GM19324 (cell line): ENCODE data around the gene TLL2.

Experiments
- ATAC-seq: cut with Tn5 transposase; IDR thresholded peaks from one replicate; pipeline ENCODE4 v1.9.1; 2021; ENCODE audit warnings: mild to moderate bottlenecking, moderate library complexity; ENCODE audit not compliant: unreplicated experiment, low FRiP score

Gene TLL2

DNA sequence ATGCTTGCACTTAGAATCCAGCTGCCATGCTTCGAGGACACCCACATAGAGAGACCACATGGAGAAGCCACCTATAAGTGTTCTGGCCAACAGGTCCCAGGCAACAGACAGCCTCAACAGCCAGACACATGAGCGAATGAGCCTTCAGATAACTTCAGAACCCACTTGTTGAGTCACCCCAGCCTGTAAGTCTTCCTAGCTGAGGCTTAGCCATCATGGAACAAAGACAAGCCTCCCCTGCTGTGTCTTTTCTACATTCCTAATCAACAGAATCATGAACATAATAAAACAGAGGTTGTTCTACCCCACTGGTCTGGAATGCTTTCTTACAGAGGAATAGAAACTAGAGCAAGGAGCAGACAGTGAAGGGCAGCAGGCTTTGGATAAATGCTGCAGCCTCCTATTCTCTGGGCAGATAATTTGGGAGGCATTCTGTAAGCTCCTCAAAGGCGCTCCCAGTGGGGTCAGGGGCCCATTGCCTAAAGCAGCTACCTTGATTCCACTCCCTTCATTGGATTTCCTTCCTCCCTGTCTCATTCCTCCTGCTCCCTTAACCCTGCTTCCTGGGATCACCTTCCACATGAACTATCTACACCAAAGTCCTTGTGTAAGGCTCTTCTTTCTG lies 4.6 kb downstream of the TLL2 start:
- ATAC-seq: no peak

DNA sequence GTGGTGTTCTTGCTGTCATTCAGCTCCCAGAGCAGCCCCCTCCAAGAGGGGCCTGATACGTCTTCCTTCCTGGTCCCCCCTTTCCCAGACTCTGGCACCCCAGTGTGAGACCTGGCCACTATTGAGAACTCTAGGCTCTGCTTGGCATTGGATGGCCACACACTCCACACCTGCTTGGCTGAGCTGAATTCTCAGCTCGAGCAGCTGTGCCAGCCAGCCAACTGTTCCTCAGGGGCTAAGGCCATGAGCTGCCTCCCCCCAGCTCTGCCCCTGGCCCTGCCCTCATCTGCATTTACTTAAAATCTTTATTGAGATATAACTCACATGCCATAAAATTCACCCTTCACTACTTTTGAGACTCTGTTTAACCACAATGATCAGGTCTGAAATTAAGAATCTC lies 6.7 kb downstream of the TLL2 start:
- ATAC-seq: no peak

DNA sequence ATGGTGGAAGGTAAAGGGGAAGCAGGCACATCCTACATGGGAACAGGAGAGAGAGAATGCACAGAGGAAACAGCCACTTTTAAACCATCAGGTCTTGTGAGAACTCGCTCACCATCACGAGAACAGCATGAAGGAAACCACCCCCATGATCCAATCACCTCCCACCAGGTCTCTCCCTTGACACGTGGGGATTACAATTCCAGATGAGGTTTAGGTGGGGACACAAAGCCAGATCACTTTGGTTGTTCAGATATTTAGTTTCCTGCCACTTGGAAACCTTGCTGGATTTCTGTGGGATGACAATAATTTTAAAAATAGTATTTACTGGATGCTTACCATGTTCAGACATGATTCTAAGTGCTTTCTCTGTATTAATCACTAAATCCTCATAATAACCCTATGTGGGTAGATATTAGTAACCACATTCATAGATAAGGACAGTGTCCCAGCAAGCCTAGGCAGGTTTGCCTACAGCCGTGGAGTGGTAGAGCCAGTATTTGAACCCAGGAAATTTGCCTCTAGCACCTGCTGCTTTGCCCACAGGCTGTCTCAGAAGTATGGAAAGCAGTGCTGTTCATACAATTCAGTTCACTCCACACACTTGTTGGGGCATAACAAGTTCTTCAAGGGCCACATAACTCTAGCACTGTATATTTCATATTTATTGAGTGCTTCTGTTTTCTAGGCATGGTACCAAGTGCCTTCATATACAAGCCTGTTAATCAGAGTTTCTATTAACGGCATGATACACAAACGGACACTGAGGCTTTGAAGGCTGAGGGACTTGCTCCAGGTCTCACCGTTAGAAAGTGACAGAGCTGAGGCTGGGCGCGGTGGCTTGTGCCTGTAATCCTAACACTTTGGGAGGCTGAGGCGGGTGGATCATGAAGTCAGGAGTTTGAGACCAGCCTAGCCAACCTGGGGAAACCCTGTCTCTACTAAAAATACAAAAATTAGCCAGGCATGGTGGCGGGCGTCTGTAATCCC lies 8.3 kb downstream of the TLL2 start:
- ATAC-seq: no peak

DNA sequence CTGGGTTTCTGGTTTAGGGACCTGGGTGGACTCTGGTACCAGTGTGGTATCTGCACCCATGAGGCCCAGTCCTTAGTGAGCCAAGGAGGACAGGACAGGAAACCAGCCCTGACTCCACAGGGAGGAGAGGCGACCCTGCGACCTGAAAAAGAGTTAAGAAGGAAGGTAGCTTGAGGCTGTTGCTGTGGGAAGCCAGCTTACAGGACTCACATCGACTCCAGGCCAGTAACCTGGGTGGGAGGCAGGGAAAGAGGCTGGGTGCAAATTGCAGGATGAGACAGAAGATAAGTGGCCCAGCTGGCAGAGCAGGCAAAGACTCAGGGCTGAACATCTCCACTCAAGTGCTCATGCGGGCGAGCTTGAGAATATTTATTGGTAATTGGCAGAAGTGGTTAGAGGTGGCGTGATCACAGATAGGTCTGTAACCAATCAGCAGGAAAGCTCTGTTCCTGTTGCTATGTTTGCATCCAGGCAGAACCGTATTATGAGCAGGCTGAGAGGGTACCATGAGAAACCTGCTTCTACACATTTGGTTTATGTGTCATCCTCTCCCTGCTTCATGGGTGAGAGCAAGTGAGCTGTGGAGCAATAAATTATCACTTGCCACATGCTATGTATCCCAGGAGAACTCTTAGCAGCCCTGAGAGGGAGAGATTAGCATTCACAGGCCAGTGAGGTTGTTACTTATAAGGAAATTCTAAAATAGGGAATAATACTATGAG lies 11.0 kb downstream of the TLL2 start:
- no peak for ATAC-seq

DNA sequence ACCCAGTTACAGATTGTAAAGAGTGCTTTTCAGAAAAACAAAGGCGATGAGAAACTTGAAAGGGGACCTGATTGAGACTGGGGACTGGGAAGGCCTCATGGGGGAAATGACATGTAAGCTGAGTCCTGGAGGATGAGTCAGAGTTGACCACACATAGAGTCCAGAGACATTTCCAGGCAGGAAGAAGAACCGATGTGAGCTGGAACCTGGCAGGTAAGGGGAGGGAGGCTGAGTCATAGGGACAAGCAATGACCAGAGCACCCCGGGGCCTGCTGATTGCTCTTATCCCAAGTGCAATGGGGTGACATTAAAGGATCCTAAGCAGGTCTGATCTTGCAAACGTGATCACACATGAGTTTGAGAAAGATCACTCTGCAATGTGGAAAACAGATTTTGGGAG lies 11.7 kb downstream of the TLL2 start:
- ATAC-seq: no peak

DNA sequence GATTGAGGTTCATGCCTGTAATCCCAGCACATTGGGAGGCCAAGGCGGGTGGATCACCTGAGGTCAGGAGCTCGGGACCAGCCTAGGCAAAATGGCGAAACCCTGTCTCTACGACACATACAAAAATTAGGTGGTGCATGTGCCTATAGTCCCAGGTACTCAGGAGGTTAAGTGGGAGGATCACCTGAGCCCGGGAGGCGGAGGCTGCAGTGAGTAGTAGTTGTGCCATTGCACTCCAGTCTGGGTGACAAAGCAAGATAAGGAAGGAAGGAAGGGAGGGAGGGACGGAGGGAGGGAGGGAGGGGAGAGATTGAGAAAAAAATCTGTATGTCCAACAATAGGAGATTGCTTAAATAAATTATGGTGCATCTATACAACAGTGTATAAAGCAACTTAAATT lies 13.2 kb downstream of the TLL2 start:
- no peak for ATAC-seq

DNA sequence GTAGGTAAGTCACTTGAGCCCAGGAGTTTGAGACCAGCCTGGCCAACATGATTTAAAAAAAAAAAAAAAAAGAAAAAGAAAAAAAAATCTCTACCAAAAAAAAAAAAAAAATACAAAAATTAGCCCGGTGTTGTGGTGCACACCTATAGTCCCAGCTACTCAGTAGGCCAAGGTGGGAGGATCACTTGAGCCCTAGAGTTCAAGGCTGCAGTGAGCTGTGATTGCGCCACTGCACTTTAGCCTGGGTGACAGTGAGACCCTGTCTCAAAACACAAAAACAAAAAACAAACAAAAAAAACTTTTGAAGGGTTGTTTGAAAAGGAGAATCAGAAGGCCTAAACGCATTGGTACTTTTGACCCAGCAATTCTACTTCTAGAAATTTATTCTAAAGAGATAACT lies 13.7 kb downstream of the TLL2 start:
- no peak for ATAC-seq

DNA sequence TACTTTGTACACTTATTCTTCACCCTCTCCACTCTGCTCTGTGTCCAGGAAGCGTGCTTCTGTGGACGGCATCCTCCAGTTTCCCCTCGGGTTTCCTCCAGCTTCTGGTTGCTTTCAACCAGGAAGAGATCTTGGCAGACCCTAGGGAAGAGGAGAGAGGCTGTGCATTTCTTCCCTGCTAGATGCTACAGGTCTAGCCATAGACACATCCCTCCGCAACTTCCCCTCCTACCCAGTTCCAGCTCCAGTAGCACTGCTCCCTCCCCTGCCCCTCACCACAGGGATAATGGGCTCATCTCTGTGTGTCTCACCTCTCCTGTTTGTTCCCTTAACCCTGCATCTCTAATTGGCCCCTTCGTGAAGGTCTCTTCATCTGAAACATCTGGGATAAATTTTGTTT lies 16.3 kb downstream of the TLL2 start:
- ATAC-seq: no peak

DNA sequence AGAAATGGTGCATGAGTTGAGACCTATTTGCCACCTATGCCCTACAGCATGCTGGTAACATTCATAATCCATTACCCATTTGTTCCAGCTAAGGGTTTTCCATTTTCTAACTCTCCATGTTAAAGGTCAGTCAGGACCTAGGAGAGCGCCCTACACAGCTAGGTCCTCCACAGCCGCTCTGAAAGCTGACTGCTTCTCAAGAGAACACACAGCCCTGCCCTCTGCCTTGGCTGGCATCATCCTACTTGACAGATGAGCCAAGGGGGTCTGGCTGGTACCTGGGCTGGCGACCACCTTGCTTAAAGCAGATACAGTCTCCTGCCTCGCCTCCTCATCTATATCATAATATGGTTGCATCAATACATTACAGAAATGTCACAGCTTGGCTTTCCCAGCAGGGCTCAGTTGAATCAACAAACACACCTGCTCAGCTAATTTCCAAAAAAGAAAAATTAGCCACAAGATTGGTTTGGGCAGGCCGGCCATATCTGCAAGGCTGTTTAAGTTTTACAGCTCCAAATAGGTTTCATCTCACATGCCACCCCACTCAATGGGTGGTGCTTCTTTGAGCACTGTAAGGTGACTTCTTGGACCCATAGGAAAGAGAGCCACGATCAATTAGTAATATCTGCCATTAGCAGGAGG lies 17.3 kb downstream of the TLL2 start:
- ATAC-seq: no peak

DNA sequence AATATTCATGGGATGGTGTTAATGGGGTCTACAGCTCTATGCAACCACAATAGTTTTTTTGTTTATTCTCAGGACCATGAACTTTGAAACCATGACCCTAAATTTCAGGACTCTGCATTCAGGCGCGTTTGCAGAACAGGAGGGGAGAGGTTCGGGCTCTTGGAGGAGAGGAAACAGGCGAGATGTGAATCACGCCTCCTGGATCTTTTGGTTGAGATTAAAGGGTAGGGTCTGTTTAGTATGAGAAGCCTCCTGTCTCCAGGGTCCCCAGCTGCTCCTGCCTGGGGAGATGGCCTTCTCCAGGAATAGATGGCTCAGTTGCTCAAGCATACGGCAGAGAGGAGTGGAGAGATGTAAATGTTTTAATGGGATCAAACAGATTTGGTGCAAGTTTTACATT lies 18.2 kb downstream of the TLL2 start:
- ATAC-seq: no peak

DNA sequence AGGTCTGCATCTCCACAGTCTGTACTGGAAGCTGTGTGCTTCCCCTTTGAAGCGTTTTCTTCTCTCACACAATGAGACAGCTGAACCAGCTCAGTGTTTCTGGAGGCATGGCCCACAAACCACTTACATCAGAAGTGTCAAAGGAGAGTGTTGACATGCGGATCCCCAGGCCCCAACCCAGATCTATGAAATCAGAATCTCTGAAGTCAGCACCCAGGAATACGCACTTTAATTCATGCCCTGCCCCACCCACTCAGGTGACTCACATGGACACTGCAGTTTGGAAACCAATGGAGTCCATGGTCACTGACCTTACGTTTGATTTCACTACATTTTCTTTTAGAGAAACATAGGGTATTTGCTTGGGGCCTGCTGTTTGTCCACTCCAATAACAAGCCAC lies 19.0 kb downstream of the TLL2 start:
- no peak for ATAC-seq

DNA sequence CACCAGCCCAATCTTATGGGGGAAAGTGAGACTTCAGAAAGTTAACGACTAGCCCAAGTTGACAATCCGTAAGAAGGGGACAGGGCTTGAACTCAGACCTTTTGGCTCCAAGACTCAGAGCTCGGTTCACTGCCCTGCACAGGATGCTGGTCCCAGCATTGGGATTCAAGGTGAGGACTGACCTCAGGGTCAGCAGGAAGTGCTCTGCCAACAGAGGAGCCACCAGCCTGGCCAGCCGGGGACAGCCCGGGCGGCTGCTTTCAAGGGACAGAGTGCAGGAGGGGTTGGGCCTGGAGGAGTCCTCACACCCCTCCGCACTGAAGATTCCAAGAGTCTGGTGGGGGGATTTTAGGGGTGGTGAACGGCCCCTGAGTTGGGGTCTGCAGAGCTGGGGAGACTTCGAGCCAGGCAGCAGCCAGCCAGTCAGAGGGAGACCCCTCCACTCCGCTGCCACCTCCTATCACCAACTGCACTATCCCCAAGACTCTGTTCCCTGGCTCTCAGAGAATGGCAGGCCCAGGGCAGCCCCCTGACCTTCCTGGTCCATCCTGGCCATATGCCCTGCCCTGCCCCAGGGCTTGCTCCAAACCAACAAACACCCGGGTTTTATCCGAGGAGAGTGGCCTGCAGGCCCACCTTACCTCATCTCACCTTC lies 19.7 kb downstream of the TLL2 start:
- ATAC-seq: no peak

DNA sequence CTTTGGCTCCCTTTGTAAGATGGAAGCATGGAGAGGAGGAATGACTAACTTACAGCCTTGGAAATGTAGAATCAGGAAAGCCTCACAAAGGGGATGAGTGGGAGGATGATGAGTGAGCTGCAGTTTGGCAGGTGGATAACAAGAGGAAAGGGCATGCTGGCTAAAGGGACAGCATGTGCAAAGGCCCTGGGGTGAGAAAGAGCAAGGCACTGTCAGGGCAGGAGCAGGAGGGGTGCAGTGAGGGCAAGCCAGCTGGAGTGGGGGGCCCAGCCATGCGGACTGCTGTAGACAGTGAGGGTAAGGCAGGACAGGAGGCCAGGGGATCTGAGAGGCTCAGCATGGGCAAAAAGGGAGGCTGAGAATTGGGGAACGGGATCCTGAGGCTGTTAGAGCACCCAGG lies 20.5 kb downstream of the TLL2 start:
- ATAC-seq: no peak

DNA sequence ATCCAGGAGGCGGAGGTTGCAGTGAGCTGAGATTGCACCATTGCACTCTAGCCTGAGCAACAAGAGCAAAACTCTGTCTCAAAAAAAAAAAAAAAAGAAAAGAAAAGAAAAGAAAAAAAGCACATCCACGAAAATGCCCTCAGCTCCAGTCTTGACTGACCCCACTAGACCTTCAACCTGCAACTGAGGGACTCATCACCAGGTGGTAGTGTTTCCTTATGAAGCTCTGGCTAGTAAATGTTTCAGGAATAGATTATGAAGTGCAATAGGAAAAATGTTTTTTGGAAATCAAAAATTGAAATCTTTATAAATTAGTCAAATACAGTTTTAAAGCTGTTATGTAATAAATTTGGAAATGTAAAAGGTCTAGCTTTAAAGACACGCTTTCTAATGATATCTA lies 22.4 kb downstream of the TLL2 start:
- no peak for ATAC-seq

DNA sequence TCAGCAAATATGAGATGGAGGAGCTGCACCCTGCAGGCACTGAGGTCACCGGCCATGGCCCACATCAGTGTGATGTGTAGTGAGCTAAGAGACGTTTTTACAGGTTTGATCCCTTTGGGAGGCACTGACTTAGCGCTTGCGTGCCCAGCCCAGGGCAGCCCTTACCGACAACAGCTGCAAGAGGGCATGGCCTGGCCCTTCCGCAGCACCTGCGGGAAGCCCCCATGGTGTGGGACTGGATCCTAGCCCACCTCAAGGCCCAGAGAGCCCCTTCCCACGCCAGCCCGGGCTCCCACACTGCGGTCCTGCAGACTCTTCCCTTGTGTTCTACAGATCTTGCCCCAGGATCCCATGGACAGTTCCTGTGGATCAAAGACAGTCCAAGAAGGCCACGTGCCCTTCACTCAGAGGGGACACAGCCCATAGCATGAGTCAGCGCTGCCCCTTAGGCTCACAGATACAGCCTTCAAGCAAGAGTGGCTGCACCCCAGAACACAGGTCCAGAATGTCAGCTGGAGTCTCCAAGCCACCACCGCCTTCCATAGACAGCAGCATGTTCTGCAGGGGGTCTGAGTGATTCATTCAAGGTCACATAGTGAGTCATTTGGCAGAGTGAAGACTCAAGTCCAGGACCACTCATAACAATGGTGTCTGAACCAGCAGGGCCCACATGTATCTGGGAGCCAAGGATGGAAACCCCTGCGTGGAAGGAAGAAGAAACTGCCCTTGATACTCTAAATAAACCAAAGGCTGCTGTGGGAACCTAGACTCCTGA lies 25.4 kb downstream of the TLL2 start:
- ATAC-seq: no peak

DNA sequence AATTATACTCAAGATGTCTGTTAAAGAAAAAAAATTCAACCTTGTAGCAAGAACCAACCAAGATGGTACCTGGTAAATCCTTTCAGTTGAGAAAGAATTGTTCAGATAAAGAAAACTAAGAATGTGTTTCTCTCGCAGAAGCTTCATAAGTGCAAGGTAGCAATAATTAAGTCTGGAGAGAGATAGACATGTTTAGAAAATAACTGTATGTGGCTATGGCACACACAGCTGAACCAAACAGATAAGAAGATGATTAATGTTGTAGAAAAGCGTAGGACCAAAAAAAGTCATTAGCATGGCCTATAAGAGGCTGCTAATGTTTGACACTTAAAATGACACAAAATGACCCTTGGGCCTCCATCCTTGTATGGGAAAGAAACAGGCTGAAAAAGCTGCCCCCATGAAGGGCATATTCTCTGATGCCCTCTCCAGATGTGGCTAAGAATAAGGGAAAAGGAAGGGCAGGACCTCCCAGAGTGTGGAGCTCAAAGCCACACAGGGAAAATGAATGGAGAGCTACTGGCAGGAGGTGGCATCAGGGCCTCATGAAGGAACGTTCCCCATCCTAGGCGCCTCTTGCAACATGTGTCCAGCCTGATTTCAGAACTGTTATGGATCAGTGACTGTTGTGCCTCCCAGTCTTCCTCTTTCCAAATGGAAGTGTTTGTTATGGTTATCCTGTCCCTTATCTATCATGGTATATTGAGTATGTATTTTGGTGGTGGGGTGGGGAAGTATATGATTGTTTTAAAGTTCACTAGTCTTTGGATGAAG lies 30.7 kb downstream of the TLL2 start:
- no peak for ATAC-seq

DNA sequence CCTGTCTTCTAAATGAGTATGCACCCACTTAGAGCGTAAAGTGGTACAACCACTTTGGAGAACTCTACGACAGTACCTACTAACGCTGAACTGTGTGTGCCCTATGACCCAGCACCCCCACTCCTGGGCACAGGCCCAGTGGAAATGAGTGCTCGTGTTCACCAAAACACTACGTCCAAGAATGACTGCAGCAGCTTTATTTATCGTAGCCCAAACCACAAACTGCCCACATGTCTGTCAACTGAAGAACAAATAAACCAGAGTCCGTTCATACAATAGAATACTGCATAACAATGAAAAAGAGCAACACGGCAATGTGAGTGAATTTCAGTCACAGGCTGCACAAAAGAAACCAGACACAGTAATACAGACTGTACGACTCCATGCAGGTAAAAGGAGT lies 35.4 kb downstream of the TLL2 start:
- no peak for ATAC-seq

DNA sequence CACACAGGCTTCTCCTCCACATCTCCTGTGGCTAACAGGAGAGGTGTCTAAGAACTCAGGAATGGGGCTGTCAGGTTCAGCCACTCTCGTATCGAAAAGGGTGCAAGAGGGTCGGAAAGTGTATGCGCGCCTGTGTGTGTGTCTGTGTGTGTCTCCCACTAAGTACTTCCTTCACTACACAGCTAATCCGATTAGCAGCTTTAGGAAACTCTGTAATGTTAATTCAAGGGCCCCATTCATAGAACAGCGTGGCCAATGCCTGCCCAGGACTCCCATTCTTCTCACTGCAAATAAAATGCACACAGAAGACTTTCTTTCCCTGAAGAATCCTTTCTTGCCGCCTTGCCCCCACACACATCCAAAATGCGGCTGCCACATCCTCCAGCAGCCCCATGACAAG lies 39.9 kb downstream of the TLL2 start:
- ATAC-seq: no peak
